ENCODE results near the gene PPM1H.

PPM1H gene

GRCh38 chr12:62653304-62653703 is 281.6 kb downstream of the PPM1H start:
- no peak for DNase-seq (ENCODE audit: low spot score)

GRCh38 chr12:62651138-62651537 is 283.8 kb downstream of the PPM1H start:
- DNase-seq (ENCODE audit: low spot score), result no peak

GRCh38 chr12:62649412-62650138 is 285.4 kb downstream of the PPM1H start:
- DNase-seq (ENCODE audit: low spot score), result peak; percentile 71

GRCh38 chr12:62647586-62647985 is 287.4 kb downstream of the PPM1H start:
- DNase-seq (ENCODE audit: low spot score), result no peak

- DNase-seq (ENCODE audit: low spot score), result no peak
Measured at GRCh38 chr12:62646566-62646965, 288.4 kb downstream of the PPM1H start.

GRCh38 chr12:62643486-62643885 is 291.5 kb downstream of the PPM1H start:
- no peak for DNase-seq (ENCODE audit: low spot score)

- peak; percentile 57 for DNase-seq (ENCODE audit: low spot score)
Measured at GRCh38 chr12:62642486-62642885, 292.5 kb downstream of the PPM1H start.

GRCh38 chr12:62640910-62641448 is 294.0 kb downstream of the PPM1H start:
- DNase-seq (ENCODE audit: low spot score), result peak; percentile 58

- no peak for DNase-seq (ENCODE audit: low spot score)
Measured at GRCh38 chr12:62637679-62638078, 297.3 kb downstream of the PPM1H start.

- DNase-seq (ENCODE audit: low spot score), result no peak
Measured at GRCh38 chr12:62635649-62636048, 299.3 kb downstream of the PPM1H start.

- peak; percentile 76 for DNase-seq (ENCODE audit: low spot score)
Measured at GRCh38 chr12:62632411-62632918, 302.5 kb downstream of the PPM1H start.

GRCh38 chr12:62631471-62632410 is 303.2 kb downstream of the PPM1H start:
- peak; percentile 96 for DNase-seq (ENCODE audit: low spot score)

GRCh38 chr12:62629971-62630739 is 304.8 kb downstream of the PPM1H start:
- peak; percentile 74 for DNase-seq (ENCODE audit: low spot score)

- DNase-seq (ENCODE audit: low spot score), result peak; percentile 61
Measured at GRCh38 chr12:62629413-62629812, 305.5 kb downstream of the PPM1H start.

GRCh38 chr12:62627181-62627580 is 307.8 kb downstream of the PPM1H start:
- no peak for DNase-seq (ENCODE audit: low spot score)

- DNase-seq (ENCODE audit: low spot score), result no peak
Measured at GRCh38 chr12:62625228-62625627, 309.7 kb downstream of the PPM1H start.

- no peak for DNase-seq (ENCODE audit: low spot score)
Measured at GRCh38 chr12:62622177-62622576, 312.8 kb downstream of the PPM1H start.

GRCh38 chr12:62621101-62621638 is 313.8 kb downstream of the PPM1H start:
- DNase-seq (ENCODE audit: low spot score), result no peak

- no peak for DNase-seq (ENCODE audit: low spot score)
Measured at GRCh38 chr12:62618930-62619329, 316.0 kb downstream of the PPM1H start.

GRCh38 chr12:62618319-62618718 is 316.6 kb downstream of the PPM1H start:
- DNase-seq (ENCODE audit: low spot score), result no peak

- DNase-seq (ENCODE audit: low spot score), result no peak
Measured at GRCh38 chr12:62613081-62613480, 321.9 kb downstream of the PPM1H start.
